BE2C (cell line): Measurements from ENCODE around the gene MAML2.

Experiments used
- DNase-seq: peaks from one replicate; pipeline ENCODE4 v3.0.0-alpha.2; 2020
- H3K27me3 ChIP-seq: fragments of 250-450 bp; sonication (Bioruptor Pico); 2 replicates; pipeline ENCODE4 v1.5.1; 2020; ENCODE audit warnings: mild to moderate bottlenecking
- H3K36me3 ChIP-seq: fragments of 250-450 bp; sonication (Bioruptor Pico); 2 replicates; pipeline ENCODE4 v1.5.1; 2020; ENCODE audit warnings: mild to moderate bottlenecking
- H3K4me1 ChIP-seq: fragments of 250-450 bp; sonication (Bioruptor Pico); 2 replicates; pipeline ENCODE4 v1.5.1; 2020
- H3K4me3 ChIP-seq: 2 replicates; pipeline ENCODE4 v1.5.1; 2011; ENCODE audit warnings: low read depth, low read length
- H3K9me3 ChIP-seq: fragments of 250-450 bp; sonication (Bioruptor Pico); 2 replicates; pipeline ENCODE4 v1.5.1; 2020
- CTCF ChIP-seq: IDR thresholded peaks from 2 replicates; pipeline ENCODE4 v1.5.1; 2012; ENCODE audit warnings: mild to moderate bottlenecking, low read depth, low read length

MAML2 gene

GRCh38 chr11:95996621-95997235 is 346.3 kb downstream of the MAML2 start:
- DNase-seq: no peak
- Histone ChIP-seq H3K4me3 (no peak overlapping the region), H3K36me3 (no peaks in the 10 kb centered on the region), H3K9me3 (no peaks in the 10 kb centered on the region), H3K27me3 (no peaks in the 10 kb centered on the region), H3K4me1 (no peaks in the 10 kb centered on the region)
- no peak for TF ChIP-seq CTCF

GRCh38 chr11:95994329-95994728 is 348.7 kb downstream of the MAML2 start:
- no peaks in the 10 kb centered on the region for H3K27me3 ChIP-seq
- H3K4me1 ChIP-seq: no peaks in the 10 kb centered on the region
- H3K4me3 ChIP-seq: no peak overlapping the region
- no peaks in the 10 kb centered on the region for H3K9me3 ChIP-seq
- DNase-seq: no peak
- no peak for TF ChIP-seq CTCF
- H3K36me3 ChIP-seq: no peaks in the 10 kb centered on the region

GRCh38 chr11:95993438-95994298 is 349.3 kb downstream of the MAML2 start:
- no peak for DNase-seq
- H3K4me1 ChIP-seq: no peaks in the 10 kb centered on the region
- no peaks in the 10 kb centered on the region for H3K9me3 ChIP-seq
- no peaks in the 10 kb centered on the region for H3K36me3 ChIP-seq
- no peak for TF ChIP-seq CTCF
- no peak overlapping the region for H3K4me3 ChIP-seq
- H3K27me3 ChIP-seq: no peaks in the 10 kb centered on the region

- no peaks in the 10 kb centered on the region for H3K36me3 ChIP-seq
- H3K9me3 ChIP-seq: no peaks in the 10 kb centered on the region
- no peak overlapping the region for H3K4me3 ChIP-seq
- no peak for TF ChIP-seq CTCF
- no peaks in the 10 kb centered on the region for H3K4me1 ChIP-seq
- no peaks in the 10 kb centered on the region for H3K27me3 ChIP-seq
- DNase-seq: no peak
Measured at GRCh38 chr11:95991545-95991944, 351.4 kb downstream of the MAML2 start.

- Histone ChIP-seq H3K36me3 (no peaks in the 10 kb centered on the region), H3K4me1 (no peaks in the 10 kb centered on the region), H3K27me3 (no peaks in the 10 kb centered on the region), H3K4me3 (no peak overlapping the region), H3K9me3 (no peaks in the 10 kb centered on the region)
- no peak for TF ChIP-seq CTCF
- no peak for DNase-seq
Measured at GRCh38 chr11:95991101-95991500, 351.9 kb downstream of the MAML2 start.

- Histone ChIP-seq H3K9me3 (no peaks in the 10 kb centered on the region), H3K36me3 (no peaks in the 10 kb centered on the region), H3K4me1 (no peaks in the 10 kb centered on the region), H3K4me3 (no peak overlapping the region), H3K27me3 (no peaks in the 10 kb centered on the region)
- no peak for DNase-seq
- TF ChIP-seq CTCF: no peak
Measured at GRCh38 chr11:95989780-95990179, 353.2 kb downstream of the MAML2 start.
